SH-SY5Y (cell line): Measurements from ENCODE around the gene SH2D5.

Experiments used
- GATA2 ChIP-seq: IDR thresholded peaks from 2 replicates; pipeline ENCODE4 v1.6.1; 2011; ENCODE audit warnings: mild to moderate bottlenecking, low read depth, low read length
- GATA3 ChIP-seq: IDR thresholded peaks from 2 replicates; pipeline ENCODE4 v1.6.1; 2011; ENCODE audit warnings: low read depth, mild to moderate bottlenecking, low read length, moderate library complexity

DNA sequence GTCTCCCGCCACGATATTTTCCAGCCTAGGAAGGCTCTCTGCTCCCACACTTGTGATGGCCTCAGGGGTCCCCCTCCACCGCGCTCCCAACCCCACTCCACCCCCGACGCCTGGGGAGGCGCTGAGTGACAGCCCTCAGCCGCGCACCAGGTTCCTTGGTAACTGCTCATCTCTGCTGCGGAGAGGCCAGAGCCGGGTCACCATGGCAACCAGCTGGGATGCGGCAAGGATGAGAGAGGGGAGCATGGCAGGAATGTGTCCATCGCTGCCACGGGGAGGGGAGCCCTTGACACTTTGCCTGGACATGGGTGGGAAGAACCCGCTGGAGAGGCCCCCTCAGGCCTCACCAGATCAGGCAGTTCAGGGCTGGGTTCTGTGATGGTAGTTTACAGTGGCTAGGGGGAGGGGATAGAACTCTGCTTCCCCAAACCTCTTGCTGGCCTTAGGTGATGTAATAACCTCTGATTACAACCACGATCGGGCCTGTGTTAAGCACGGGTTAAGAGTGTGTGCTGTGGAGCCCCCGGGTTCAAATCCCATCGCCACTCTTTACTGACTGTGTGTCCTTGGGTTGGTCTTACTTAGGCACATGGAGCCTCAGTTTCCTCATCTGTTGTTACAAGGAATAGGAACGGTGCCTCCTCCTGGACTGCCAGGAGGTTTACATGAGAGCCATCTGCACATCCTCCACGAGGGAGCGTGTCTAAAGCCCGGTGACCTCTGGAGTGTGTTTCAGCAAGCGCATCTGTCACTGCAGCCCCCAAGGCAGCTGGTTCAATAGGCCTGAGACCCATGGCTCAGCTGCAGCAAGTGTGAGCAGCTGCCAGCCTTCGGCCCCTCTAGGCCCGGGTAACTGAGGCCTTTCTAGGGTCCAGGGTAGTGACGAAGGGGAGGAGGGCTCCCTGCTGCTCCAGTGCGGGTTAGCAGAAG is 21.0 kb downstream of the SH2D5 start:
- TF ChIP-seq GATA2 (no peak), GATA3 (no peak)
